ENCODE measurements around the gene DLGAP3.
A peak's percentile ranks its signal among the peaks of the same experiment; 100 is the strongest.

The DLGAP3 gene

DNA sequence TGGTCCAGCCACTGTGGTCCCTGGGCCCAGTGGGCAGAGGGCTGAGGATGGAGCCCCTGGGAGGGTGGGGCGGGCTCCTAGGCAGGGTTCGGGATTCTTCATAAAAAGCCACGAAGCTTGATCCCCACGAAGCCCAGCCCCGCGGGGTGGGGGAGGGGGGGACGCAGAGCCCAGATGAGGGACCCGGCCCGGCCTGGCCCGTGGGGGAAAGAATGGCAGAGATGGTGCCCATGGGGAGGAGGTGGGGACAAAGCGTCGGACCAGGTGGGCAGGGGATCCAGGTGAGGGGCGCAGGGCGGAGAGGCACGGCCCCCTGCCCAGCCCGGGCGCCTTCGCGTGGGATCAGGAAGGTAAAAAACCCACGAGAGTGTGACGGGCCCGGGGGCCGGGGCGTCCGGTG lies 63.9 kb downstream of the DLGAP3 start:
- no peak for DNase-seq (ENCODE audit: low spot score)

DNA sequence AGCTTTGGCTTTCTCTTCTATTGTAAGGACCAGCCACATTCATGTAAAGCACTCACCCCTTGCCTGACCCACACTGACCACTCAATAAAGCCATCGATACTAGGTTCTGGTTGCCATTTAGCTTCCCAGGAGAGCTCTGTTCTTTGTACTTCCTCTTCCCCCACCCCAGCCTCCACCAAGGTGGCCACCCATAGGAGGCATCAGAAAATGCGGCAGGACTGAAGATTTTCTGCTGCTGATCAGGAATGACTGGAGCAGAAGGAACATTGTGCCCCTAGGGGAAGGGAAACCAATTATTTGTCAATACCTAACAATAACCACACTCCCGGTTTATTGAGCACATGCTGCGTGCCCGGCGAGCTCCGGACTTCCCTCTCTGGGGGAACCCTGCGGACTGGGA lies 64.7 kb downstream of the DLGAP3 start:
- no peak for DNase-seq (ENCODE audit: low spot score)

DNA sequence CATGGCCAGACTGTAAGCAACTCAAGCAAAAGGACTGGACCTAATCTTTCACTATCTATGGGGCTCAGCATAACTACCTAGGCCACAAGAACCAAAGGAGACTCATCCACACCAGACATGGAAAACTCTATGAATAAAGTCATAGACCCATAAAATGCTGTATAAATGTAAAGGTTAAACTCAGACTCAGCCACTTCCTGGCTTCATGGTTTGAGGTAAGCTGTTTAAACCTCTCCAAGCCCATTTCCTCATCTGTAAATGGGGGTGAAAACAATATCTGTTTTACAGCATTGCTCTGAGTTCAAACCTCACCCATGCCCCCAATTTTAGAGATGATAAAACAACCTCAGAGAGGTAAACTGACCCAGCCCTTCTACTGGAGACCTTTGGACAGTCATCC lies 65.9 kb downstream of the DLGAP3 start:
- no peak for DNase-seq (ENCODE audit: low spot score)

DNA sequence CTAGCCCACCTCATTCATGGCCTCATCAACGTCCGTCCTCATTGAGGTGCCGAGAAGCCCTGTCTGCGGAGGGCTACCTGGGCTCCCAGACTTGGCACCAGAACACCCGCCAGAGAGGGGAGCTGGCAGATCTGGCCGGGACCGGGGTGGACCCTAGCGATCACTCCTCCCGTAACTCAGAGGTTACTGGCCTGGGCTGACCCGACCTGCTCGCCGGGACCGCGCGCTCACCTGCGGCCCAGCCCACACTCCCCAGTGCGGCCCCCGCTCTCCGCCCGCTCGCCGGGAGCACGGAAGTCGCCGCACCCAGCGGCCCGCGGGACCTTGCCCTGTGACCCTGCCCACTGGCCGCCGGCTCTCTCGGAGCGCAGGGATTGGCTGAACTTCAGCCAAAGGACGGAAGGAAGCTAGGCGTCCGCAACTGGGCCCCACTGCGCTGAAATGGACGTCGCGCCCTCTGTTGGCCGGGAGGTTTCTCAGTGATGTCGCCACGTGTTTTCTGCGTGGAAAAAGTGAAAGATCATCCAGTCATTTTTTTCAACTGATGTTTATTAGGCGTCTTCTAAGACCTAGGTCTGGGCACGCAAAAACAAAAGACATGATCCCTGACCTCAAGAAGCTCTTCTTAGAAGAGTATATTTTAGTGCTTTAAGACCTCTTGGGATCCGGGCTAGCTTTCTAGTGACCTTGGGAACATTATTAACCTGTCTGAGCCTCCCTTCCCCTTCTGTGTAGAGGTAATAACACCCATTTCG lies 69.8 kb downstream of the DLGAP3 start, which contains the start of gene SMIM12:
SMIM12 (minus strand) TSS at position 304 of the 755 bp plus-strand sequence. CDS start 3,772 bp downstream, outside the sequence.
- DNase-seq (ENCODE audit: low spot score) = peak; percentile 99

DNA sequence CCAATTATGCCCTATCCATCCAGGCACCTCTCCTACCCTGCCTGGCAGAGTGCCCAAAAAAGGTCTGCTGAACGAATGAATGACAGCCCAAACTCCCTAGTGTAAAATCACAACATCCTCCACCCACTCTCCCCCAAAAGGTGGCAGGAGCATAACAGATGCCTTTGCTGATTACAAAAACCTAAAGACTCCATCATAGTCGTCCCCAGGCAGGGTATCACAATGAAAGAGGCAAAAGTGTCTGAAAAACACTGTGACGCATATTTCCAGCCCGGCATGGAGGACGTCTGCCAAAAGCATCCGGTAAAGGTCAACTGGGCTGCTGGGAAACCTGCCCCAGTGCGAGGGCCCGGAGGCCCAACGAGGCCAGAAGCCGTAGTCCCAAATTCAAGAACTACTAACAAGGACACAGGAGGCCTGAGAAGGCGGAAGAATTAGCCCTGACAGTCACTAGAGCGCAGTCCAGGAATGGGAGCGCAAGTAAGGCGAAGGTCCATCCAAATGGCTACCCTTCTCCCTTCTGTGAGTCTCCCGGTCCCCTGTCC lies 70.5 kb downstream of the DLGAP3 start:
- peak; percentile 62 for DNase-seq (ENCODE audit: low spot score)

DNA sequence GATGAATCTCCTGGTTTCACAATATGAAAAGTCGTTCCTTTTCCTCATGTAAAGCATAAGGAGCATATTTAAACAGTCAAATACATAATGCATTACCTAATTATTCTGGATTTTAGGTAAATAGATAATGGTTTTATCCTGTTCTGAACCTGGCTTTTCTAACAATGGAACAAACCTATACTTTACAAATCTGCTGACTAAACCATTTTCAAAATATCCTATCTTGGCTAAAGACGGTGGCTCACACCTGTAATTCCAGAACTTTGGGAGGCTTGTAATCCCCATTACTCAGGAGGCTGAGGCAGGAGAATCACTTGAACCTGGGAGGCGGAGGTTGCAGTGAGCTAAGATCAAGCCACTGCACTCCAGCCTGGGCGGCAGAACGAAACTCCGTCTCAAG lies 72.8 kb downstream of the DLGAP3 start:
- DNase-seq (ENCODE audit: low spot score) = no peak

DNA sequence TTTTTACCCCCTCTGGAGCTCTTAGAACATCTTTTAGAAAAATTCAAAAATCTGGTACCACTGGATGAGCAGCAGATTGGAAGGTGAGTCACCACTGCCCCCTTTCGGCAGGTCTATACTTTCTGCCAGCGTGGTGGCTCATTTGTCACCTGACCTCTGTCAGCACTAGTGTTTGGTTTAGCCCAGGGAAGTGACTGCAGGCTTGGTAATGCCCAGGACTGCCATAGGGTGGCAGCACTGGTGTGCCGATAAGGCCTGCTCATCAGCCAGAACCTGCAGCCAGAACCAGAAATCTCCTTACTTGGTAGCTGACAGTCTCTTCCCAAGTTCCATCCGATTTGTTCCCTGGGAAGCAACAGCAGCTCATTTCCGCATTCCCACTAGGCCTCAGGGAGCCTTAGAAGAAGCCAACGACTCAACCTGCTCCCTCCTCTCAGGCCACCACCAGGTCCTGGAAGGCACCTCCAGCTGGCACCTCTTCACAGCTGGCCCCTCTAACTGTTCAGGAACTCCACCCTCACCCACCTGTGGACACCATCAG lies 76.7 kb downstream of the DLGAP3 start:
- peak; percentile 96 for DNase-seq (ENCODE audit: low spot score)

DNA sequence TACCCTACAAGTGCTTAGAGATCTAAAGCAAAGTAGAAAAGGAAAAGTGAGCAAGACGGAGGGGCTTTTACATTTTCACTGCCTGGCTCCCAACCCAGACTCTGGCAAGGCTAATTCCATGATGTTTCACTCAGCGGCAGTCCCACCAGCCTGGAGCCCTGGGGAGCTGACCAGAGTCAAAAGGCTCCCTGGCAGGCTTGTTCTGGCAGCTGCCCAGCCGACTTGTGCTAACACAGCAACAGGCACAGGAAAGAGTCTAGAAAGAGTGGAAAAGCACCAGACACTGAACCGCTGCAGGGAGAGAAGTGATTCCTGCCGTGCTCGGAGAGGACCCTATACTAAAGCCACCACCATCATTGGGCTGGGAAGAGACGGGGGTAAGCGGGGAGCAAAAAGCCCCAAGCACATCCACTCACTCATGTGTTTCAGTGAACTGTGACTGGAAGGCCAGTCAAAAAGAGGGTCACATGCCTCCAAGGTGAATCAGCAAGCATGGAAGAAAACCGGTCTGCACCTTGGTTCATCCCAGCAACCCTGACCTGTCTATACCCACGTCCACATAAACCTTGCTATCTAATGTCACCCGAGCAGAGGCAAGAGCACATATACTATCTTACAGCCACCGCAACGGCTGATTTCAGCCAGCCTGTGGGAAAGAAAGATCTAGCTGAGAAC lies 77.9 kb downstream of the DLGAP3 start:
- DNase-seq (ENCODE audit: low spot score) = no peak

DNA sequence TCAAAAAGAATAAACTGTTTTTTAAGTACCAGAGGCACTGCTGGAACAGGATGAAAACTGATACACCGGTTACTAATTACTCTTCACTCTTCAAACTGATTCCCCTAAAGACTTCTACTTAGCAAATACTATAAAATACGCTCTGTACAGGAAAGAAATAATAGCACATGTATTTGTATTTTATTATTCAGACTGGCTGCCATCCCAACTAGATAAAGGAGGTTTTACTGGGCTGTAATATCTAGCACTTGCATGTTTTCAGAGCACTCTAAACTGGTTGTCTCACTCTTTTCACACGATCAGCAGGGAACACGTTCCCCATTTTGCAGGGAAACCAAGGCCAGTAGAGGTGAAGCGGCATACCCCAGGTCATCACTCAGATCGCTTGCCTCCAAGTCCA lies 79.1 kb downstream of the DLGAP3 start:
- DNase-seq (ENCODE audit: low spot score) = no peak

DNA sequence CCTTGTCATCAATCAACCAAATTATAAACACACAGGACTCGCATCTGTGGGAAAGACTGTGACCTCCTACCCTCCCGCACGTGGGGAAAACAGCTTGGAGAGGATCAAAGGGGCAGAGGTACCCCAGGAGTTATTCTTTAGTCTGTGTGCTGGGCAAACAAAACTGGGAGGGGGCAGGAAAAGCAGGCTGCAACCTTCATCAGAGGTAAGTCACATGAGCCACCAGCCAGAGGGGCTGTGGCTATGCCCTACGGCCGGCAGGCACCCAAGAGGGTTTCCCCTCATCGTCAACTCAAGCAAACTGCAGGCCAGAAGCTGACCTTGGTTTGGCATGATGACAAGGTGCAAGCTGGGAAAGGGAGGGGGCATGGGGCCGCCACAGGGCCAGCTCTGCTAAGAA lies 82.4 kb downstream of the DLGAP3 start:
- DNase-seq (ENCODE audit: low spot score) = no peak

DNA sequence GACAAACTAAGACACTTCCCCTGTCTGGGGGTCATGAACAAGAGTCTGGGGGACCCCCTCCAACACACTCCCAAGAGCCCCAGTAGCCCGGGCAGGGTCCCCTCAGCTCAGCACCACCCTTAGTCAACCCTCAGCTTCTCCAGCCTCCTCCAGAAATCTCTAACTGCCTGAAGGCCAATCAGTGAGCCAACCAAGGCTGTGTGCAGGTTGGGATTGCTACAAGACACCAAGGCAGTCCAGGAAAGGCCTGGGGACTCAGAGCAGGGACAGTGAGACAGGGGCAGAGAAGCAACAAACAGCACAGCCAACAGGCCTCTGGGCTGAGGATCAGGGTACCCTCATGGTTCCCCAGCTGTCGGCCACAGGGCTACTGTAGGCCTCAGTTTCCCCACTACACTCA lies 83.2 kb downstream of the DLGAP3 start:
- no peak for DNase-seq (ENCODE audit: low spot score)

DNA sequence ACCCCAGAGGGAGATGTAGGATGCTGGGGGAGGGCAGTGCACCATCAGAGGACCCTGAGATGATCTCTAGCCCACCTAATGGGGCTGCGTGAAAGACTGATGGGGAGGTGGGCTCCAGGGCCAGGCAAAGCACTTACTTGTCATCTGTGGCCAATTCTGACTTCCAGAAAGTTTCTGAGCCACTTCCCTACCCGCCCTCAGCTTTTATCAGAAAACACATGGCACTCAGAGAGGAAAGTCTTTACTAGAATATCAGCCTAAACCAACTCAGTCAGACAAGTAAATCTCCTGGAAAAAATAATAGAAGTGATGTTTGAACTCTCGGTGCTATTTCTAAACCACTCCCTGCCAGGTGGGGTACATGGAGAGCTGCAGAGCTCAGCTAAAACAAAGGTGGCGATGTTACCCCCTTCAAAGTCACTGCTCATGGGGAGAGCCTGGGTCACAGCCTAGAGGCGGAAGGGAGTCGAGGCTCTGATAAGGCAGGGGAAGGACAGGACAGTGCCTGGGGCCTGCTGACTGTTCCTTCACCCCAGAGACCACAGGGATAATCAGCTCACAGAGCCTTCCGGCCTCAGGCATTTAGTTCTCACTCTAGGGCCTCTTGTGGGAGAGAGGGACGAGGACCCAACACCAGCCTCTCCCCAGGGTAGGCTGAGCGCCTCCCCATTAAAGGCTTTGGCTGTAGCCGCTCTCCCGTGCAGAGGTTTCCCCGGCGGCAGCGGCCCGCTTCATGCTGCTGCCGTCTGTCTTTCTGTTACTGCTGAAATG lies 84.1 kb downstream of the DLGAP3 start:
- no peak for DNase-seq (ENCODE audit: low spot score)

DNA sequence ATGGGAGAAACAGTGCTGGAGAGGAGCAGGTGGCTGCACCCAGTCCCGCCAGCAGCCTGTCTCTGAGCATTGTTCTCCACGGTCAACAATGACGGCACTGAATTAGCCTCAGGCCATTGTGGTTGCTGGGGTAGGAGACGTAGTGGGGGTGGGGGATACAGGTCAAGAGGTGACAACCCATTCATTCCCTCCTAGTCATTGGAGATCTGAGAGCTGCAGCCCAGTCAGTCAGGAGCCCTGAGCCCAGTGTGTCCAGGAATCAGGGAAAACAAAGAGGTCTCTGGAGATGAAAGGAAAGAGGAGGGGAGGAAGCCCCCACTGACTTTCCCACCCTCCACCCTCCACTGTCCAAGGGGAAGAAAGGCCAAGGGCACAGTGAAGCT lies 85.2 kb downstream of the DLGAP3 start:
- no peak for DNase-seq (ENCODE audit: low spot score)

DNA sequence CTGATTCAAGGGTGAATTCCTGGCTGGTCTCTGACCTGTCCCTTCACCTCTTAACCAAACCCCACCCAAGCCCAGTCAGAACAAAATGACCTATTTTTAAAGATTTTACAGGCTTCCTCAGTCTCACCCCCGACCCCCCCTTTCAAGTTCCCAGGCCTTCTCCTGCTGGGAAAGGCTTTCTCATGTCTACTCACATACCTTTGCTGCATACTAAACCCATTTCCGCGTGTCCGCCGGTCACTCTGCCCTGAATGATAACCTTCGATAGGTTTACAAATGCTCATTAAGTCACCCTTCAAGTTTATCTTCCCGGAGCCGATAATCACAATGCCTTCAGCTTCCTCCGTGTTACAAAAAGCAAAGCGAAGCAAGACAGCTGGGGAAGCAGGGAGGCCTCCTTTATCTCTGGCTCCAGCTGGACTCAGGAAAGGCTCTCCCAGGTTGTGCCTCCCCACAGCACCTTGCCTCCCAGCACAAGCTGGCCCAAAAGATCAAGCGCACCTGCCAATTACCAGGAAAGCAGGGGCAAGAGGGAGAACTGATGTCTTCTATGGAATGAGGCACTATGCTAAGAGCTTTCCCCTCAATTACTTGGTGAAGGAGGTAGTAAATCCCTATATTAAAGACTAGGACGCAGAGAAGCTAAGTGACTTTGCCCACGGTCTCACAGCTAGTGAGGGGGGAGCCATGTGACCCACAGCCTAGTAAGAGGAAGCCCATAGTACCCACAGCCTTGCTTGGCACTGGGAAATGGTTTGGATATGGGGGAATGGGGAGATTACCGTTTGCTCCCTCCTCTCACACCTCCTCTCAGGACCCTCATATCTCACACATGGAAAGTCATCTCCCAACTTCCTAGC lies 85.8 kb downstream of the DLGAP3 start:
- no peak for DNase-seq (ENCODE audit: low spot score)

DNA sequence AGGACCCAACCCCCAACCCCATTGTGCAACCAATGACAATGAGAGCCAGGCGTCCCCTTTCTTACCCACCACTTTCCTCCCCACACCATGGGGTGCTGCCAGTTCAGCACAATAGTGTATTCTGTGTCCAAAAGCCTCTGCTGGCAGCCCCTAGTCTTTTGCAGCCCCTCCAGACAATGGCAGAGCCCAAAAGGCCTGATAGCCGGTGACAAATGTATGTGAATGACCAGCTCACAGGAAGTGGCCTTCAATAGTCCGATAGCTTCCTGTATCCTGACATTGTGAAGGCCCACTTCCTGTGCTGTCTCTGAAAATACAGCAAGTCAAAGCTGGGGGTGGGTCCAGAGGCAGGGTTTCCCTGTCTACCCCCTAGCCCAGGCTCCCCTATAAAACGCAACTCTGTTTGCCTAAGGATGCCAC lies 86.5 kb downstream of the DLGAP3 start:
- no peak for DNase-seq (ENCODE audit: low spot score)

DNA sequence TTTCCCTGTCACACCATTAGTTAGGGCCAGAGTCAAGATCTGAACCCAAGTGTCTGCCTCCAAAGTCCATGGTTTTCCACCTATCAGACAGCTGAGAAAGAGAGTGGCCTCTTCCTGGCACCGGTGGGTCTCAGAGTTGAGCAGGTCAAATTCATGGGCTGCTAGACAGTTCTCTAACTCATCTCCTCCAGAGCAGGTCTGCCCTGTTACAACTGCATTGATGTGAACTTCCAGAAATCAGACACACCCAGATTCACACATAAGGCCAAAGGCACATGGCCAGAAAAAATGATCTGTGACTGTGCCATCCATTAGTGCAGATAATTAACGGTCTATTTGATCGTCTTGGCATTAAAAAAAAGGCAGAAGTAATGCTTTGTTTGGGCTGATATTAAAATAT lies 87.4 kb downstream of the DLGAP3 start:
- DNase-seq (ENCODE audit: low spot score) = no peak

DNA sequence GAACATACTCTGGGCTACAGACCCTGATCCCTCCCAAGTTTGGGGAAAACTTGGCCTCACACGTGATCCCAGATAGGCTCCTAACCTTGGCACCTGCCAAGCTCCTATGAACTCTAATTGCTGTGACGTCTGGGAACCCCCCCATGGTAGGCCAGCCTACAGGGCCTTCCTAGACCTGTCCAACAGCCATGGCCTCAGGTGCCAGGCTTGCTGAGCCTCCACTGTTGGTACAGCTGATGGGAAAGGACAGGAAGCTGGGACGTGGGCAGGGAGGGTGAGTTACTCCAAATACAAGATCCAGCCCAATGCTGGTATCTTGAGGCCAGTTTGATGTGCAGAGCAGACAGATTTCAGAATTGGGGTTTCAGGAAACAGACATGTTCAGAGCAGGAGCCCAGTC lies 89.0 kb downstream of the DLGAP3 start:
- no peak for DNase-seq (ENCODE audit: low spot score)

DNA sequence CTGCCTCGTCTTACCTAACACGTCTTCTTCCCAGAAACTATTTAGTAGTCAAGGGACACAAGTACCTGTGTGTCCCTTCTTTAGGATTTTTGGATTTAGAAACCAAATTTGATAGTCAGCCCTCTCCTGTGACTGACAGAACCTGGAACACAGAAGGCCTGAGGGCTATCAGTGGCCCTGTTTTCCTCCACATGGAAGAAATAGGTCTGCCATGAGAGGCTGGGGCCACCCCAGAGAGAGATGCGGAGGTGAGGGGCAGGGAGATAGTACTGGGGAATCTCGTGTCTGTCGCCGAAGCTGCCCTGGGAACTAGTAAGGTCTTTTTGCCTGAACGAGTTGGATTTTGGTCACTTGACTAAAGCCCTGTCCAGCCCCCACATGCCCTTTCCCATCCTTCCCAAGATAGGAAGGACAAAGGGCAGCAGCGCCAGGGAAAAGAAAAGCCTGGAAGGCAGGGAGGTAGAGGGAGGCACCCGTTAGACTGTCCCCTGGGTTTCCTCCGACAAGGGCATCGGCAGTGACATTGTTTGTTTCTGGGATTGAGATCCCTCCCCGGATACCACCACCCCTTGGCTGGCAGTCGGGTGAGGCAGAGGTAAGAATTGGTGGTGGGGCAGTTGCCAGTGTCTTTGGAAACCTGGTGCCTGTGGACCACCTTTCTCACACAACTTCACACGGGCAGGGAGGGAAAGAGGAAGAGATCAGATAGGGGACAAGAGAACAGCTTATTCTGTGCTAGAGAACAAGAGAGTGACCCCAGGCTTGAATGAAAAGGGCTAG lies 89.7 kb downstream of the DLGAP3 start:
- no peak for DNase-seq (ENCODE audit: low spot score)

DNA sequence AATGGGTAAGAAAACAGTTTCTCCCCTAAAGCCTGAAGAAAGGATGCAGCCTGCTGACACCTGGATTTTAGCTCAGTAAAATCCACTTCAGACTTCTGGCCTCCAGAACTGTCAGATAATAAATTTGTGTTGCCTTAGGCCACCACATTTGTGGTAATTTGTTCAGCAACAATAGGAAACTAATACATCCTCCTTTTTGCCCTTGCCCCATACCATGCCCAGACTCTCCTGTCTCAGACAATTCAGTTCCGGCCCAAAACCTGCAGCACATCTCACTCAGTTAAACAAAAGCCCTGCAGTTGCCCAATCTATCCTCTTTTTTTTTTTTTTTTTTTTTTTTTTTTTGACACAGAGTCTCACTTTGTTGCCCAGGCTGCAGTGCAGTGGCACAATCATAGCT lies 95.7 kb downstream of the DLGAP3 start:
- no peak for DNase-seq (ENCODE audit: low spot score)

DNA sequence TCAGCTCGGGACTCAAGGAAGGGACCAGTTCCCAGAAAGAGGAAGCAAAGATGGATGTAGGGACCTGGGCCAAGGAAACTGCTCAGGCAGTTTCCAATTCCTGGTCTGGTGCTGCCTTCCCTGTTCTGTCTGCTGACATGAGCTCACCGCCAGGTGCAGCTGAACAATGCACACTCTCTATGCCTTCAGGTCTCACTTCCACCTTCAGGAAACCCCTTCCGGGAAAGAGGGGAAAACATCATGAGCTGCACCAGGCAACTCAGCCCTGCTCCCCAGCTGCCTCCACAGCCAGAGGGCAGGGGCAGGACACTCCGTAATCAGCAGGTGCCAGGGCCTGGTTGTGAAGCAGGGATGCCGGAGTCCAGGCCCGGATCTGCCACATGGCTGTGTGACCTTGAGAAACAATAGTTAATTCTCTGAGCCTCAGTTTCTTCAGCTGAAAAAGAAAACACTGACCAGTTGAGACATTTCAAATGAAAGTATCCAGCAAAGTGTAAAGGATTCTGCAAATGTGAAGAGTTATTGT lies 97.7 kb downstream of the DLGAP3 start:
- no peak for DNase-seq (ENCODE audit: low spot score)

Measured in AG20443 (cell line).